Right cardiac atrium (tissue), 5 donors: Measurements from ENCODE around the gene MYL5. TPM values are rescaled to one million over a fixed set of nuclear protein-coding genes. Genes with fewer than 3 reads are reported as not detected.

Experiments used
- ATAC-seq, 2 donors: fragments of 200-7000 bp; cut with Tn5 transposase; one replicate each; pipeline versions ENCODE4 v1.8.0 to v1.9.1; 2020; ENCODE audit warnings: moderate library complexity in 2 of 2, mild to moderate bottlenecking in 1 of 2
- DNase-seq, 3 donors: peaks; one replicate each; pipeline ENCODE4 v3.0.0-alpha.2; 2020
- H3K27ac ChIP-seq: one replicate; pipeline ENCODE4 v1.5.1; 2013; ENCODE audit warnings: mild to moderate bottlenecking, low read length, control low read depth, moderate library complexity
- H3K27me3 ChIP-seq: one replicate; pipeline ENCODE4 v1.6.1; 2013; ENCODE audit not compliant: control insufficient read depth, insufficient read depth
- H3K4me1 ChIP-seq: one replicate; pipeline ENCODE4 v1.6.1; 2013; ENCODE audit warnings: low read length; ENCODE audit not compliant: control insufficient read depth, insufficient read depth
- H3K4me3 ChIP-seq: one replicate; pipeline ENCODE4 v1.5.1; 2013; ENCODE audit warnings: low read length, control low read depth
- H3K9me3 ChIP-seq: one replicate; pipeline ENCODE4 v1.6.1; 2013; ENCODE audit warnings: low read length; ENCODE audit not compliant: control insufficient read depth
- WGBS: extraction: QIAGEN DNeasy Blood & Tissue Kit; methylation state at CpG from one replicate; pipeline ENCODE4 v1.1.7; 2013; 5-methylcytosine and 5-hydroxymethylcytosine counted together
- intact Hi-C, 4 donors: fragments of 100-400 bp; cut with DNase I; formaldehyde crosslinking; loops; one replicate each; pipeline versions ENCODE4 v1.11.0 to v1.14.0; 2022 to 2023
- polyA plus RNA-seq: library from polyadenylated mRNA; stranded (reverse); fragments of 200-250 nt; gene quantifications from one replicate; pipeline ENCODE4 v1.2.3, GENCODE V29; 2013
- total RNA-seq, 4 donors: library from RNA; stranded (reverse); fragmentation: NEBNext Ultra II Directional; extraction: Animal tissue kit (Norgen Biotek cat#: 25700); gene quantifications; one replicate each; pipeline ENCODE4 v1.2.1, GENCODE V29; 2021
- donor health status: healthy with polysubstance abuse.
- donor health status: DM: no; HTN: yes; CAD: no.
- donor health status: DM: no; HTN: no; CAD: no.
- donor health status: DM: no; HTN: yes; CAD: no; lungs with severe emphysema.
- donor health status: DM: yes; HTN: yes; CAD: no.

MYL5 gene
- total and polyA plus RNA-seq, 5 donors: 3.8 to 6.0 (median 4.1) TPM

- 93% methylated on average over 8 of the region's 8 CpGs for WGBS
- Histone ChIP-seq H3K4me3 (no peak overlapping the region), H3K4me1 (no peaks in the 10 kb centered on the region), H3K27me3 (no peaks in the 10 kb centered on the region), H3K9me3 (no peaks in the 10 kb centered on the region), H3K27ac (no peak overlapping the region)
- intact Hi-C loops: no loop called here
- DNase-seq: peak; percentile 2 to 31 (median 23)
- no peak for ATAC-seq
These were observed 14.5 kb upstream of the MYL5 start for GRCh38 chr4:659851-660250.

GRCh38 chr4:660401-660800, 13.9 kb upstream of the MYL5 start:
- 91% methylated on average over 10 of the region's 10 CpGs for WGBS
- intact Hi-C loops: no loop called here
- no peaks in the 10 kb centered on the region for H3K4me1 ChIP-seq
- no peak for ATAC-seq
- H3K27ac ChIP-seq: no peak overlapping the region
- no peaks in the 10 kb centered on the region for H3K9me3 ChIP-seq
- H3K27me3 ChIP-seq: no peaks in the 10 kb centered on the region
- DNase-seq: peak in 2 of 3 donors; percentile 15 to 25
- no peak overlapping the region for H3K4me3 ChIP-seq

GRCh38 chr4:661231-661630, 13.1 kb upstream of the MYL5 start:
- no peak overlapping the region for H3K4me3 ChIP-seq
- H3K27me3 ChIP-seq: no peaks in the 10 kb centered on the region
- intact Hi-C loops: no loop called here
- 84% methylated on average over 3 of the region's 3 CpGs for WGBS
- H3K4me1 ChIP-seq: no peaks in the 10 kb centered on the region
- ATAC-seq: no peak
- H3K27ac ChIP-seq: no peak overlapping the region
- no peak for DNase-seq
- no peaks in the 10 kb centered on the region for H3K9me3 ChIP-seq

GRCh38 chr4:661881-662761, 12.2 kb upstream of the MYL5 start:
- Histone ChIP-seq H3K27me3 (no peaks in the 10 kb centered on the region), H3K9me3 (no peaks in the 10 kb centered on the region), H3K4me1 (no peaks in the 10 kb centered on the region), H3K27ac (no peak overlapping the region), H3K4me3 (no peak overlapping the region)
- intact Hi-C loops: no loop called here
- DNase-seq: peak in 2 of 3 donors; percentile 18 to 61
- peak in 1 of 2 donors; percentile 7 for ATAC-seq
- whole genome bisulfite sequencing: 97% methylated on average over 42 of the region's 42 CpGs

GRCh38 chr4:663046-663437, 11.3 kb upstream of the MYL5 start:
- peak overlapping the region; percentile 63 for H3K4me3 ChIP-seq
- H3K4me1 ChIP-seq: no peaks in the 10 kb centered on the region
- no peaks in the 10 kb centered on the region for H3K27me3 ChIP-seq
- H3K27ac ChIP-seq: no peak overlapping the region
- H3K9me3 ChIP-seq: no peaks in the 10 kb centered on the region
- 52% methylated on average over 20 of the region's 20 CpGs for WGBS
- peak in 1 of 2 donors; percentile 4 for ATAC-seq
- DNase-seq: peak in 1 of 3 donors; percentile 21
- intact Hi-C loops: no loop called here

GRCh38 chr4:663438-664428, 10.6 kb upstream of the MYL5 start:
- intact Hi-C loops: no loop called here
- WGBS: 2% methylated on average over 80 of the region's 80 CpGs
- H3K27me3 ChIP-seq: no peaks in the 10 kb centered on the region
- H3K4me3 ChIP-seq: peak overlapping the region; percentile 63
- peak; percentile 70 to 90 (median 88) for DNase-seq
- ATAC-seq: peak; percentile 57 to 62
- no peaks in the 10 kb centered on the region for H3K4me1 ChIP-seq
- H3K27ac ChIP-seq: no peak overlapping the region
- no peaks in the 10 kb centered on the region for H3K9me3 ChIP-seq

- no peaks in the 10 kb centered on the region for H3K9me3 ChIP-seq
- H3K27ac ChIP-seq: no peak overlapping the region
- ATAC-seq: no peak
- H3K27me3 ChIP-seq: no peaks in the 10 kb centered on the region
- H3K4me3 ChIP-seq: no peak overlapping the region
- intact Hi-C loops: no loop called here
- no peaks in the 10 kb centered on the region for H3K4me1 ChIP-seq
- peak; percentile 7 to 52 (median 36) for DNase-seq
- WGBS: 97% methylated on average over 24 of the region's 24 CpGs
These were observed 9.6 kb upstream of the MYL5 start for GRCh38 chr4:664713-665231.

- WGBS: 85% methylated on average over 12 of the region's 12 CpGs
- ATAC-seq (no peak), DNase-seq (peak in 2 of 3 donors; percentile 18 to 57)
- Histone ChIP-seq H3K4me1 (no peaks in the 10 kb centered on the region), H3K27ac (no peak overlapping the region), H3K9me3 (no peaks in the 10 kb centered on the region), H3K27me3 (no peaks in the 10 kb centered on the region), H3K4me3 (no peak overlapping the region)
- intact Hi-C loops: no loop called here
These were observed 9.0 kb upstream of the MYL5 start for GRCh38 chr4:665381-665750.

- H3K4me3 ChIP-seq: no peak overlapping the region
- ATAC-seq (peak in 1 of 2 donors; percentile 4), DNase-seq (peak; percentile 10 to 60 (median 32))
- intact Hi-C loops: no loop called here
- WGBS: 56% methylated on average over 22 of the region's 22 CpGs
- no peak overlapping the region for H3K27ac ChIP-seq
- no peaks in the 10 kb centered on the region for H3K9me3 ChIP-seq
- no peaks in the 10 kb centered on the region for H3K27me3 ChIP-seq
- H3K4me1 ChIP-seq: no peaks in the 10 kb centered on the region
These were observed 8.4 kb upstream of the MYL5 start for GRCh38 chr4:665751-666435.

- peak in 1 of 2 donors; percentile 4 for ATAC-seq
- Histone ChIP-seq H3K4me3 (no peak overlapping the region), H3K4me1 (no peaks in the 10 kb centered on the region), H3K27me3 (no peaks in the 10 kb centered on the region), H3K27ac (no peak overlapping the region), H3K9me3 (no peaks in the 10 kb centered on the region)
- DNase-seq: peak; percentile 15 to 59 (median 40)
- intact Hi-C loops: no loop called here
- 79% methylated on average over 22 of the region's 22 CpGs for WGBS
These were observed 7.9 kb upstream of the MYL5 start for GRCh38 chr4:666436-666810.
